GM23338 (cell line): Measurements from ENCODE around the gene RAP1A. TPM values are rescaled to one million over a fixed set of nuclear protein-coding genes. Genes with fewer than 3 reads are reported as not detected.

Source experiments
- ATAC-seq: fragments of 200-7000 bp; cut with Tn5 transposase; 3 replicates; pipeline ENCODE4 v1.9.1; 2020
- DNase-seq: peaks from one replicate; pipeline ENCODE4 v3.0.0-alpha.2; 2015; ENCODE audit warnings: low spot score
- H2AFZ ChIP-seq: fragments of 200-600 bp; sonication (generic); 2 replicates; pipeline ENCODE4 v1.8.0; 2016; ENCODE audit warnings: antibody characterized with exemption, mild to moderate bottlenecking, moderate library complexity
- H3F3A ChIP-seq: fragments of 200-600 bp; sonication (generic); replicated peaks from 2 replicates; pipeline ENCODE4 v1.8.0; 2017; ENCODE audit warnings: antibody characterized with exemption, mixed run types, low read depth
- H3K27ac ChIP-seq: fragments of 200-600 bp; sonication (generic); 2 replicates; pipeline ENCODE4 v1.6.1; 2016; ENCODE audit warnings: low read depth
- H3K27me3 ChIP-seq: fragments of 200-600 bp; sonication (generic); 2 replicates; pipeline ENCODE4 v1.8.0; 2016; ENCODE audit warnings: mild to moderate bottlenecking, mixed run types, moderate library complexity; ENCODE audit not compliant: insufficient read depth
- H3K36me3 ChIP-seq: fragments of 200-600 bp; sonication (generic); 2 replicates; pipeline ENCODE4 v1.8.0; 2016; ENCODE audit warnings: mild to moderate bottlenecking; ENCODE audit not compliant: insufficient read depth
- H3K4me1 ChIP-seq: fragments of 200-600 bp; sonication (generic); 2 replicates; pipeline ENCODE4 v1.8.0; 2016; ENCODE audit warnings: mild to moderate bottlenecking, moderate library complexity; ENCODE audit not compliant: insufficient read depth
- H3K4me2 ChIP-seq: fragments of 200-600 bp; sonication (generic); 2 replicates; pipeline ENCODE4 v1.7.1; 2017; ENCODE audit warnings: mixed run types
- H3K4me3 ChIP-seq: fragments of 200-600 bp; sonication (generic); 2 replicates; pipeline ENCODE4 v1.6.1; 2016; ENCODE audit warnings: mixed run types
- H3K79me2 ChIP-seq: fragments of 200-600 bp; sonication (generic); replicated peaks from 2 replicates; pipeline ENCODE4 v1.8.0; 2017; ENCODE audit warnings: mild to moderate bottlenecking; ENCODE audit not compliant: insufficient read depth
- H3K9me2 ChIP-seq: fragments of 200-600 bp; sonication (generic); 2 replicates; pipeline ENCODE4 v1.8.0; 2017; ENCODE audit not compliant: insufficient read depth
- H4K20me1 ChIP-seq: fragments of 200-600 bp; sonication (generic); replicated peaks from 2 replicates; pipeline ENCODE4 v1.8.0; 2017; ENCODE audit warnings: mild to moderate bottlenecking; ENCODE audit not compliant: insufficient read depth
- H3K27ac Mint-ChIP-seq: 2 replicates; pipeline ENCODE4 v1.8.0; 2020; ENCODE audit warnings: inconsistent platforms, mild to moderate bottlenecking, moderate library complexity, mixed read lengths
- H3K27me3 Mint-ChIP-seq: 3 replicates; pipeline ENCODE4 v1.8.0; 2022; ENCODE audit warnings: low read depth, mild to moderate bottlenecking, moderate library complexity, mixed read lengths, inconsistent platforms; ENCODE audit not compliant: insufficient read depth, poor library complexity
- H3K36me3 Mint-ChIP-seq: 3 replicates; pipeline ENCODE4 v1.8.0; 2021; ENCODE audit warnings: low read depth, mild to moderate bottlenecking, inconsistent platforms, moderate library complexity, mixed read lengths
- H3K4me1 Mint-ChIP-seq: 3 replicates; pipeline ENCODE4 v1.8.0; 2020; ENCODE audit warnings: mild to moderate bottlenecking, inconsistent platforms, mixed read lengths
- H3K4me3 Mint-ChIP-seq: 3 replicates; pipeline ENCODE4 v1.8.0; 2021; ENCODE audit warnings: moderate library complexity, mild to moderate bottlenecking, inconsistent platforms, mixed read lengths
- H3K9me3 Mint-ChIP-seq: 3 replicates; pipeline ENCODE4 v1.8.0; 2020; ENCODE audit warnings: moderate library complexity, mild to moderate bottlenecking, inconsistent platforms, mixed read lengths
- CREB1 ChIP-seq: fragments of 250-450 bp; sonication (Bioruptor Pico); IDR thresholded peaks from 2 replicates; pipeline ENCODE4 v1.5.0; 2020; ENCODE audit warnings: low read depth, mild to moderate bottlenecking, moderate library complexity
- CTCF ChIP-seq, 2 experiments: fragments of 200-600 bp in 1 of 2; sonication (generic) in 1 of 2; conservative IDR thresholded peaks; 2 replicates each; pipeline versions ENCODE4 v1.5.1 to v1.6.1; 2016 to 2017; ENCODE audit warnings: antibody characterized with exemption in 2 of 2, low read depth in 2 of 2, mild to moderate bottlenecking in 2 of 2, moderate library complexity in 1 of 2
- ETS1 ChIP-seq: IDR thresholded peaks from 2 replicates; pipeline ENCODE4 v1.6.1; 2016; ENCODE audit warnings: antibody characterized with exemption
- EZH2 ChIP-seq: fragments of 200-600 bp; sonication (generic); IDR thresholded peaks from one replicate; pipeline ENCODE4 v1.8.0; 2017; ENCODE audit warnings: antibody characterized with exemption, mild to moderate bottlenecking, low read depth; ENCODE audit not compliant: unreplicated experiment
- EZH2phosphoT487 ChIP-seq: fragments of 200-600 bp; sonication (generic); IDR thresholded peaks from one replicate; pipeline ENCODE4 v1.8.1; 2018; ENCODE audit warnings: antibody characterized with exemption; ENCODE audit not compliant: unreplicated experiment
- JUNB ChIP-seq: IDR thresholded peaks from one replicate; pipeline ENCODE4 v1.6.1; 2016; ENCODE audit warnings: antibody characterized with exemption; ENCODE audit not compliant: unreplicated experiment
- NANOG ChIP-seq: IDR thresholded peaks from 2 replicates; pipeline ENCODE4 v1.6.1; 2016; ENCODE audit warnings: antibody characterized with exemption, borderline replicate concordance
- POLR2AphosphoS5 ChIP-seq: IDR thresholded peaks from 2 replicates; pipeline ENCODE4 v1.6.1; 2016; ENCODE audit warnings: antibody characterized with exemption, low read depth
- REST ChIP-seq: IDR thresholded peaks from one replicate; pipeline ENCODE4 v1.6.1; 2018; ENCODE audit warnings: antibody characterized with exemption; ENCODE audit not compliant: unreplicated experiment
- STAT1 ChIP-seq: IDR thresholded peaks from one replicate; pipeline ENCODE4 v1.6.1; 2016; ENCODE audit warnings: antibody characterized with exemption; ENCODE audit not compliant: unreplicated experiment
- ZNF114 ChIP-seq: fragments of 250-450 bp; sonication (Bioruptor Pico); IDR thresholded peaks from 2 replicates; pipeline ENCODE4 v1.5.0; 2020; ENCODE audit warnings: mild to moderate bottlenecking, moderate library complexity
- ZNF331 ChIP-seq: fragments of 250-450 bp; sonication (Bioruptor Pico); IDR thresholded peaks from 2 replicates; pipeline ENCODE4 v1.5.0; 2020; ENCODE audit warnings: low read depth, mild to moderate bottlenecking, moderate library complexity
- ZNF462 ChIP-seq: fragments of 250-450 bp; sonication (Bioruptor Pico); IDR thresholded peaks from 2 replicates; pipeline ENCODE4 v1.5.0; 2020; ENCODE audit warnings: mild to moderate bottlenecking, moderate library complexity
- polyA plus RNA-seq: library from polyadenylated mRNA; unstranded; fragments of >200 nt; fragmentation: Nextera tagmentation; extraction: Ambion mirVana; gene quantifications from 2 replicates; pipeline ENCODE4 v1.2.1, GENCODE V29; 2016
- total RNA-seq: library from RNA; depleted of rRNA; stranded (reverse); fragments of >200 nt; shearing (Covaris generic); gene quantifications from 2 replicates; pipeline ENCODE4 v1.2.3, GENCODE V29; 2014

Gene RAP1A
- total and polyA plus RNA-seq, 2 experiments from 2014 or later, result 16.2 to 23.0 TPM

GRCh38 chr1:111664652-111665051, 45.1 kb downstream of the RAP1A start:
- Mint-ChIP-seq H3K27me3 (no peaks in the 10 kb centered on the region), H3K4me1 (no peaks in the 10 kb centered on the region), H3K4me3 (no peak overlapping the region), H3K9me3 (no peaks in the 10 kb centered on the region), H3K27ac (no peak overlapping the region), H3K36me3 (no peaks in the 10 kb centered on the region)
- H2AFZ ChIP-seq, result no peak overlapping the region
- H3K36me3 ChIP-seq, result no peaks in the 10 kb centered on the region
- no peak overlapping the region for H3K4me2 ChIP-seq
- ATAC-seq (no peak), DNase-seq (no peak)
- no peak overlapping the region for H3K27ac ChIP-seq
- H4K20me1 ChIP-seq, result peaks cover 14% of the 10 kb centered on the region; the same call in 1 of the 2 replicates
- peaks cover 55% of the 10 kb centered on the region for H3K79me2 ChIP-seq
- no peaks in the 10 kb centered on the region for H3K9me2 ChIP-seq
- no peaks in the 10 kb centered on the region for H3F3A ChIP-seq
- no peaks in the 10 kb centered on the region for H3K27me3 ChIP-seq
- H3K4me1 ChIP-seq, result peaks cover 7% of the 10 kb centered on the region; the same call in 1 of the 2 replicates
- TF ChIP-seq CTCF (conservative IDR thresholded peaks at IDR 0.05; ENCODE audit: low read depth in 2 of 2) (no peak), ZNF331 (CRISPR knock-in tag) (no peak), NANOG (no peak), ZNF462 (CRISPR knock-in tag) (no peak), STAT1 (no peak), REST (no peak), POLR2AphosphoS5 (no peak), CREB1 (CRISPR knock-in tag) (no peak), EZH2 (no peak), ETS1 (no peak), EZH2phosphoT487 (no peak), JUNB (no peak), ZNF114 (CRISPR knock-in tag) (no peak)
- H3K4me3 ChIP-seq, result no peak overlapping the region
